K562 (cell line): ENCODE results near the gene MAZ. TPM values are rescaled to one million over a fixed set of nuclear protein-coding genes. Genes with fewer than 3 reads are reported as not detected.

Experiments used
- BRD9 ChIP-seq: fragments of 450-650 bp; IDR thresholded peaks from 2 replicates; pipeline ENCODE4 v1.6.1; 2018; ENCODE audit warnings: low read depth; ENCODE audit not compliant: partially characterized antibody
- CBX5 ChIP-seq: IDR thresholded peaks from 2 replicates; pipeline ENCODE4 v1.6.1; 2014; ENCODE audit warnings: low read depth, borderline replicate concordance
- CEBPB ChIP-seq: fragments of 450-650 bp; IDR thresholded peaks from 2 replicates; pipeline ENCODE4 v1.6.1; 2016; ENCODE audit warnings: missing genetic modification characterization, missing compliant biosample characterization
- EGR1 ChIP-seq: fragments of 450-650 bp; conservative IDR thresholded peaks from 2 replicates; pipeline ENCODE4 v1.6.1; 2017; ENCODE audit warnings: mild to moderate bottlenecking
- KDM4B ChIP-seq, 2 experiments: fragments of 450-650 bp in 1 of 2; sonication (generic) in 1 of 2; IDR thresholded peaks; 2 replicates each; pipeline ENCODE4 v1.6.1; 2016 to 2017; ENCODE audit warnings: borderline replicate concordance in 2 of 2, antibody characterized with exemption in 1 of 2, low read depth in 1 of 2, mild to moderate bottlenecking in 1 of 2
- NFXL1 ChIP-seq: fragments of 450-650 bp; formaldehyde crosslinking; IDR thresholded peaks from 2 replicates; pipeline ENCODE4 v1.4.0; 2021; ENCODE audit warnings: mild to moderate bottlenecking
- REST ChIP-seq, 2 experiments: fragments of 450-650 bp; formaldehyde crosslinking in 1 of 2; IDR thresholded peaks; 2 replicates each; pipeline versions ENCODE4 v1.4.0 to v1.6.1; 2014 to 2020; ENCODE audit warnings: mild to moderate bottlenecking in 2 of 2, borderline replicate concordance in 1 of 2, low read depth in 1 of 2
- SMAD2 ChIP-seq: fragments of 150-350 bp; IDR thresholded peaks from 2 replicates; pipeline ENCODE4 v1.6.1; 2014; ENCODE audit warnings: low read depth, mild to moderate bottlenecking, low read length
- TFE3 ChIP-seq: fragments of 450-650 bp; formaldehyde crosslinking; IDR thresholded peaks from 2 replicates; pipeline ENCODE4 v1.4.0; 2020; ENCODE audit warnings: mild to moderate bottlenecking, mixed read lengths
- ZBTB17 ChIP-seq: fragments of 450-650 bp; formaldehyde crosslinking; IDR thresholded peaks from 2 replicates; pipeline ENCODE4 v1.4.0; 2020; ENCODE audit warnings: mild to moderate bottlenecking
- ZHX1 ChIP-seq: fragments of 150-350 bp; conservative IDR thresholded peaks from 2 replicates; pipeline ENCODE4 v1.6.1; 2014; ENCODE audit warnings: low read length
- ZNF274 ChIP-seq: IDR thresholded peaks from 2 replicates; pipeline ENCODE4 v1.6.1; 2011; ENCODE audit warnings: low read depth, mild to moderate bottlenecking, low read length, moderate library complexity, borderline replicate concordance
- ZNF324 ChIP-seq: fragments of 250-450 bp; sonication (Bioruptor Pico); IDR thresholded peaks from 2 replicates; pipeline ENCODE4 v1.4.0; 2020; ENCODE audit warnings: mild to moderate bottlenecking
- ZNF354B ChIP-seq: fragments of 250-450 bp; sonication (Bioruptor Pico); IDR thresholded peaks from 2 replicates; pipeline ENCODE4 v1.4.0; 2020
- ZNF764 ChIP-seq: fragments of 250-450 bp; sonication (Bioruptor Pico); IDR thresholded peaks from 2 replicates; pipeline ENCODE4 v1.4.0; 2020; ENCODE audit warnings: low read depth, mild to moderate bottlenecking, moderate library complexity
- polyA plus RNA-seq, 8 experiments: library from polyadenylated mRNA; depleted of rRNA in 4 of 8; stranded (reverse) in 5 of 8; unstranded in 3 of 8; fragments of >200 nt; fragmentation: Nextera tagmentation in 2 of 8; fragmentation: Illumina TruSeq in 1 of 8; extraction: Ambion mirVana in 2 of 8; extraction: Trizol in 1 of 8; gene quantifications; 2 replicates each; pipeline versions ENCODE4 v1.2.1 to v1.2.3, GENCODE V29; 2011 to 2014; ENCODE audit warnings: inconsistent platforms in 1 of 8, missing spikeins in 1 of 8
- total RNA-seq, 7 experiments: library from RNA; depleted of rRNA in 6 of 7; stranded (reverse); fragments of >200 nt in 6 of 7; fragmentation: Illumina TruSeq in 2 of 7; extraction: Trizol in 2 of 7; gene quantifications; 2 replicates each; pipeline versions ENCODE4 v1.2.1 to v1.2.3, GENCODE V29; 2011 to 2021; ENCODE audit warnings: low replicate concordance in 1 of 7

Gene MAZ
- total and polyA plus RNA-seq, 9 of the 15 experiments (the other 6 are each of a cell fraction or from before 2014, with no cell fraction given): 45.4 to 532 (median 250) TPM

GRCh38 chr16:29784901-29785500, 21.3 kb upstream of the MAZ start (continued):
- TF ChIP-seq REST (IDR thresholded peaks at IDR 0.05; ENCODE audit: borderline replicate concordance) (peak; percentile 76), REST (CRISPR knock-in tag; IDR thresholded peaks at IDR 0.05; ENCODE audit: low read depth) (no peak), TFE3 (no peak), ZHX1 (no peak), ZBTB17 (no peak), ZNF324 (CRISPR knock-in tag) (no peak), NFXL1 (CRISPR knock-in tag) (no peak), KDM4B (IDR thresholded peaks at IDR 0.05; ENCODE audit: borderline replicate concordance in 2 of 2, low read depth in 1 of 2) (no peak), CBX5 (peak; percentile 83; the same call in 1 of the 2 replicates), EGR1 (peak; percentile 38; the same call in 1 of the 2 replicates), BRD9 (no peak), SMAD2 (no peak), ZNF274 (no peak), CEBPB (no peak), ZNF764 (CRISPR knock-in tag) (no peak), ZNF354B (CRISPR knock-in tag) (no peak)
